K562 (cell line): ENCODE measurements around the gene WBP1L. TPM values are rescaled to one million over a fixed set of nuclear protein-coding genes. Genes with fewer than 3 reads are reported as not detected.
"Not testable (repeated sequence)": the region's sequence is repeated elsewhere in the genome, so short reads cannot be mapped to it uniquely, and the experiment has no call there.

ENCODE experiments used
- ATAC-seq: fragments of 200-7000 bp; cut with Tn5 transposase; 3 replicates; pipeline ENCODE4 v1.9.1; 2020; ENCODE audit warnings: moderate library complexity
- BruUV-seq: library from RNA; stranded (reverse); fragments of 400-500 nt; replicated peaks from 2 replicates; lab custom pipeline; 2021; lab: Mats Ljungman, UMichigan
- CTCF ChIA-PET: fragments of 300-600 bp; formaldehyde crosslinking; extraction: SDS; loops from one replicate; lab custom pipeline; 2021; ENCODE audit warnings: low intra/inter-chr PET ratio; lab: Yijun Ruan, JAX
- POLR2A ChIA-PET: fragments of 300-600, 350-650 bp; sonication (Branson Sonifier 250); formaldehyde crosslinking; extraction: SDS; loops from one replicate; lab custom pipeline; 2021; ENCODE audit warnings: antibody characterized with exemption, inconsistent platforms; lab: Yijun Ruan, JAX
- DNase-seq, 4 experiments: peaks; one replicate each; pipeline versions ENCODE4 v3.0.0 to v3.0.0-alpha.2; 2011 to 2018; ENCODE audit warnings: low spot score in 3 of 4, mixed read lengths in 3 of 4; ENCODE audit errors: extremely low read depth in 1 of 4
- FAIRE-seq: peaks from 2 replicates; lab custom pipeline; 2011; peaks lifted over from hg19 to GRCh38; lab: Jason Lieb, UNC
- H2AFZ ChIP-seq: 2 replicates; pipeline ENCODE4 v1.6.0; 2011; ENCODE audit warnings: low read depth, low read length, control low read depth, inconsistent platforms
- H3K27ac ChIP-seq: fragments of 200-600 bp; 3 replicates; pipeline ENCODE4 v1.8.0; 2011; ENCODE audit warnings: low read depth, mild to moderate bottlenecking, control low read depth, inconsistent platforms, low read length, moderate library complexity, mixed read lengths; ENCODE audit errors: extremely low read depth
- H3K27me3 ChIP-seq, 2 experiments: fragments of 300-600 bp in 1 of 2; 2 replicates in 1 of 2; 3 replicates in 1 of 2; pipeline versions ENCODE4 v1.6.0 to v1.8.0; 2011; ENCODE audit warnings: inconsistent platforms in 2 of 2, low read length in 2 of 2, mild to moderate bottlenecking in 1 of 2, mixed read lengths in 1 of 2, moderate library complexity in 1 of 2; ENCODE audit not compliant: control insufficient read depth in 2 of 2, insufficient read depth in 2 of 2
- H3K36me3 ChIP-seq: fragments of 300-600 bp; 3 replicates; pipeline ENCODE4 v1.8.0; 2011; ENCODE audit warnings: mild to moderate bottlenecking, low read length, inconsistent platforms; ENCODE audit not compliant: control insufficient read depth, insufficient read depth
- H3K4me1 ChIP-seq, 2 experiments: fragments of 200-600 bp in 1 of 2; replicated peaks in 1 of 2; 2 replicates in 1 of 2; 3 replicates in 1 of 2; pipeline versions ENCODE4 v1.5.1 to v1.8.0; 2011; ENCODE audit warnings: inconsistent platforms in 2 of 2, low read length in 2 of 2, mild to moderate bottlenecking in 1 of 2, mixed read lengths in 1 of 2, moderate library complexity in 1 of 2; ENCODE audit not compliant: control insufficient read depth in 2 of 2, insufficient read depth in 2 of 2
- H3K4me2 ChIP-seq: 2 replicates; pipeline ENCODE4 v1.6.1; 2011; ENCODE audit warnings: low read length, control low read depth, inconsistent platforms, mixed read lengths; ENCODE audit not compliant: insufficient read depth
- H3K4me3 ChIP-seq: fragments of 200-600 bp; sonication (generic), shearing (Covaris generic); 2 replicates; pipeline ENCODE4 v1.5.1; 2016; ENCODE audit warnings: control low read depth, inconsistent platforms
- H3K79me2 ChIP-seq: fragments of 200-600 bp; 3 replicates; pipeline ENCODE4 v1.8.0; 2011; ENCODE audit warnings: low read length, inconsistent platforms; ENCODE audit not compliant: control insufficient read depth, insufficient read depth
- H3K9ac ChIP-seq, 2 experiments: 2 replicates each; pipeline versions ENCODE4 v1.6.0 to v1.6.1; 2011; ENCODE audit warnings: low read depth in 2 of 2, low read length in 2 of 2, control low read depth in 1 of 2, inconsistent platforms in 1 of 2, mild to moderate bottlenecking in 1 of 2, mixed read lengths in 1 of 2; ENCODE audit not compliant: insufficient read depth in 1 of 2
- H3K9me1 ChIP-seq: one replicate; pipeline ENCODE4 v1.6.0; 2011; ENCODE audit warnings: inconsistent platforms, mild to moderate bottlenecking, low read length, moderate library complexity; ENCODE audit not compliant: control insufficient read depth, insufficient read depth
- H3K9me3 ChIP-seq: replicated peaks from 2 replicates; pipeline ENCODE4 v1.5.1; 2011; ENCODE audit warnings: low read depth, low read length, inconsistent platforms; ENCODE audit not compliant: control insufficient read depth, insufficient read depth
- H4K20me1 ChIP-seq: replicated peaks from 2 replicates; pipeline ENCODE4 v1.6.1; 2011; ENCODE audit warnings: low read length, inconsistent platforms, mixed read lengths; ENCODE audit not compliant: control insufficient read depth, insufficient read depth
- CHCHD3 ChIP-seq: fragments of 250-450 bp; sonication (Bioruptor Pico); IDR thresholded peaks from 2 replicates; pipeline ENCODE4 v2.1.2; 2022; ENCODE audit warnings: mild to moderate bottlenecking
- E2F4 ChIP-seq: sonication (generic); formaldehyde crosslinking; IDR thresholded peaks from 2 replicates; pipeline ENCODE4 v1.8.0; 2022; ENCODE audit warnings: mild to moderate bottlenecking, low read depth, missing genetic modification reagents
- GATAD2A ChIP-seq: fragments of 450-650 bp; IDR thresholded peaks from 2 replicates; pipeline ENCODE4 v1.6.1; 2017
- GTF2F1 ChIP-seq: IDR thresholded peaks from 2 replicates; pipeline ENCODE4 v1.6.1; 2011; ENCODE audit warnings: low read depth, low read length, improper control_type of control experiment
- PTRF ChIP-seq: fragments of 450-650 bp; IDR thresholded peaks from 2 replicates; pipeline ENCODE4 v1.6.1; 2016; ENCODE audit warnings: mild to moderate bottlenecking, missing genetic modification characterization, missing compliant biosample characterization
- SAP30 ChIP-seq: fragments of 200-600 bp; sonication (generic); IDR thresholded peaks from 2 replicates; pipeline ENCODE4 v1.6.1; 2012; ENCODE audit warnings: borderline replicate concordance, low read depth, mild to moderate bottlenecking, moderate library complexity, low read length, control low read depth, inconsistent platforms; ENCODE audit not compliant: insufficient read depth, poor library complexity, severe bottlenecking
- ZKSCAN1 ChIP-seq: fragments of 150-350 bp; IDR thresholded peaks from 2 replicates; pipeline ENCODE4 v1.6.1; 2016; ENCODE audit warnings: low read depth, low read length
- ZNF121 ChIP-seq: sonication (generic); formaldehyde crosslinking; conservative IDR thresholded peaks from 2 replicates; pipeline ENCODE4 v1.8.0; 2022; ENCODE audit warnings: missing genetic modification reagents
- ZNF197 ChIP-seq: fragments of 200-800 bp; sonication (Bioruptor generic); IDR thresholded peaks from 2 replicates; pipeline ENCODE4 v1.6.1; 2016; ENCODE audit warnings: low read depth, missing genetic modification characterization, missing compliant biosample characterization
- ZNF740 ChIP-seq, 3 experiments: fragments of 200-800 bp in 1 of 3; sonication (Bioruptor generic) in 1 of 3; sonication (generic) in 1 of 3; formaldehyde crosslinking in 1 of 3; IDR thresholded peaks; 2 replicates each; pipeline versions ENCODE4 v1.6.1 to v1.8.0; 2016 to 2022; ENCODE audit warnings: mild to moderate bottlenecking in 2 of 3, missing compliant biosample characterization in 2 of 3, missing genetic modification characterization in 2 of 3, missing genetic modification reagents in 1 of 3
- ZNF830 ChIP-seq: fragments of 250-450 bp; sonication (Bioruptor Pico); IDR thresholded peaks from 2 replicates; pipeline ENCODE4 v1.5.0; 2021; ENCODE audit warnings: mild to moderate bottlenecking
- WGBS: fragments of 100-300 bp; shearing (Covaris generic); methylation state at CpG from one replicate; pipeline ENCODE4 v1.1.6; 2016; ENCODE audit warnings: low coverage, mixed read lengths; ENCODE audit not compliant: insufficient coverage; ENCODE audit errors: missing lambda C conversion rate; 5-methylcytosine and 5-hydroxymethylcytosine counted together
- in situ Hi-C: fragments of 300-500 bp; cut with MboI; formaldehyde crosslinking; loops from 4 replicates; pipeline ENCODE4 v1.15.0; 2018; ENCODE audit warnings: inconsistent platforms, mixed read lengths
- intact Hi-C: fragments of 100-400 bp; cut with micrococcal nuclease; formaldehyde crosslinking; loops from 2 replicates; pipeline ENCODE4 v1.14.2; 2022
- polyA plus RNA-seq, 8 experiments: library from polyadenylated mRNA; depleted of rRNA in 4 of 8; stranded (reverse) in 5 of 8; unstranded in 3 of 8; fragments of >200 nt; fragmentation: Nextera tagmentation in 2 of 8; fragmentation: Illumina TruSeq in 1 of 8; extraction: Ambion mirVana in 2 of 8; extraction: Trizol in 1 of 8; gene quantifications; 2 replicates each; pipeline versions ENCODE4 v1.2.1 to v1.2.3, GENCODE V29; 2011 to 2014; ENCODE audit warnings: inconsistent platforms in 1 of 8, missing spikeins in 1 of 8
- total RNA-seq, 7 experiments: library from RNA; depleted of rRNA in 6 of 7; stranded (reverse); fragments of >200 nt in 6 of 7; fragmentation: Illumina TruSeq in 2 of 7; extraction: Trizol in 2 of 7; gene quantifications; 2 replicates each; pipeline versions ENCODE4 v1.2.1 to v1.2.3, GENCODE V29; 2011 to 2021; ENCODE audit warnings: low replicate concordance in 1 of 7

Gene WBP1L
- total and polyA plus RNA-seq, 9 of the 15 experiments (the other 6 are each of a cell fraction or from before 2014, with no cell fraction given) = 3.2 to 14.4 (median 11.3) TPM

GRCh38 chr10:102742313-102742712, 1.4 kb upstream of the WBP1L start:
- H3K36me3 ChIP-seq, H4K20me1 ChIP-seq, H2AFZ ChIP-seq, DNase-seq, H3K4me2 ChIP-seq, BruUV-seq, H3K9me1 ChIP-seq, in situ Hi-C loops, H3K27me3 ChIP-seq, H3K9me3 ChIP-seq, CTCF ChIA-PET, H3K27ac ChIP-seq, H3K4me3 ChIP-seq, ATAC-seq, H3K9ac ChIP-seq: not testable (repeated sequence)
- POLR2A ChIA-PET = interaction anchor here (0.5 to 0.9 kb wide), 2 partner anchors 8 to 573 kb away, joined by 3 to 5 read pairs; no protein-coding TSS in a partner anchor
- peak; percentile 55 for FAIRE-seq
- TF ChIP-seq ZNF121 (CRISPR knock-in tag) = 0 out of 2 replicates have a peak, but pooled peaks have one; percentile 15
- WGBS = no CpG with 5 or more reads among the region's 5 CpGs
- intact Hi-C loops = loop anchor here (5.0 kb wide), 3 partner anchors 35 to 160 kb away; no protein-coding TSS in a partner anchor
- H3K79me2 ChIP-seq = peaks cover 31% of the 10 kb centered on the region
- H3K4me1 ChIP-seq = peaks cover 13 to 40% of the 10 kb centered on the region in 2 experiments

GRCh38 chr10:102743078-102743587, 615 bp upstream of the WBP1L start:
- H4K20me1 ChIP-seq = no peaks in the 10 kb centered on the region
- in situ Hi-C loops (no loop called here), intact Hi-C loops (loop anchor here (5.0 kb wide), 3 partner anchors 34 to 159 kb away; no protein-coding TSS in a partner anchor)
- H3K9me1 ChIP-seq = no peaks in the 10 kb centered on the region
- no peak for ATAC-seq
- DNase-seq = no peak
- H3K4me1 ChIP-seq = peaks cover 12 to 33% of the 10 kb centered on the region in 2 experiments
- H3K9me3 ChIP-seq = no peaks in the 10 kb centered on the region
- 0 out of 4 replicates have a peak overlapping the region, but pooled peaks of 1 of the 2 experiments have one; percentile 20 for H3K9ac ChIP-seq
- ChIA-PET POLR2A (interaction anchor here (0.9 to 1.1 kb wide), 3 partner anchors 8 to 29 kb away, joined by 3 to 6 read pairs (median 5); partner anchors contain the start of genes ARL3 and SFXN2), CTCF (interaction anchor here (0.7 kb wide), 1 partner anchor 172 kb away, joined by 5 read pairs; no protein-coding TSS in a partner anchor)
- H2AFZ ChIP-seq = peak overlapping the region; percentile 88
- no TSS peak for BruUV-seq
- peak overlapping the region; percentile 59 for H3K4me2 ChIP-seq
- H3K4me3 ChIP-seq = no peak overlapping the region
- WGBS = 14% methylated on average over 7 of the region's 7 CpGs
- H3K27ac ChIP-seq = peak overlapping the region; percentile 54; the same call in 2 of the 3 replicates
- H3K79me2 ChIP-seq = peaks cover 31% of the 10 kb centered on the region
- no peaks in the 10 kb centered on the region; the same call in 2 of the 3 replicates for H3K36me3 ChIP-seq
- H3K27me3 ChIP-seq = no peaks in the 10 kb centered on the region
- no peak for FAIRE-seq
- TF ChIP-seq GATAD2A (no peak), E2F4 (CRISPR knock-in tag) (no peak), ZKSCAN1 (no peak), GTF2F1 (no peak), ZNF830 (CRISPR knock-in tag) (no peak), PTRF (tag) (peak; percentile 86), CHCHD3 (CRISPR knock-in tag) (no peak), SAP30 (no peak), ZNF197 (CRISPR knock-in tag) (peak; percentile 86; the same call in 1 of the 2 replicates), ZNF740 (CRISPR knock-in tag; IDR thresholded peaks at IDR 0.05) (no peak), ZNF740 (tag; IDR thresholded peaks at IDR 0.05) (peak in 1 of 2 experiments; percentile 54; a peak in 1 of 4 replicates)
